Measurements from ENCODE around the gene CCDC170. TPM values are rescaled to one million over a fixed set of nuclear protein-coding genes. Genes with fewer than 3 reads are reported as not detected.
"Not testable (repeated sequence)": the region's sequence is repeated elsewhere in the genome, so short reads cannot be mapped to it uniquely, and the experiment has no call there.

The CCDC170 gene
- total RNA-seq, 1 experiment from 2014 or later, result not detected

GRCh38 chr6:151544884-151545283, 51.1 kb downstream of the CCDC170 start:
- not testable (repeated sequence) for DNase-seq (ENCODE audit: low read depth)

- no peak for DNase-seq (ENCODE audit: low read depth)
These were observed 53.3 kb downstream of the CCDC170 start for GRCh38 chr6:151546941-151547659.

- DNase-seq (ENCODE audit: low read depth), result no peak
These were observed 54.4 kb downstream of the CCDC170 start for GRCh38 chr6:151548201-151548600.

DNA sequence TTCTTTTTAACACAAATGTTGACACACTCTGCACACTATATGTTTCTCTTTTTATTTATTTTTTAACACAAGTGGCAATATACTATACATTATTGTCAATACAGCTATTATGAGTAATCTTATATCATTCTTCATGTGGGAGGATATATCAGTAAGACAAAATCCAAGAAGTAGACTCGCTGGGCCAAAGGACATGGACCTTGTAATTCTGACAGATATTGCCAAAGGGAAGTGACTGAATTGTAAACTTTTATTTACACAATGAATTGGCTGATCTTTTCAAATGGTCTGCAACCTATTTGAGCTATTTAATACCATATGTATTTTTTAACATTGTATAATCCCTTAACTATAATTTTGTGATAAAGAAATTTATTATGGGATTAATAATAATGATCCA, 56.0 kb downstream of the CCDC170 start:
- DNase-seq (ENCODE audit: low read depth), result no peak

DNA sequence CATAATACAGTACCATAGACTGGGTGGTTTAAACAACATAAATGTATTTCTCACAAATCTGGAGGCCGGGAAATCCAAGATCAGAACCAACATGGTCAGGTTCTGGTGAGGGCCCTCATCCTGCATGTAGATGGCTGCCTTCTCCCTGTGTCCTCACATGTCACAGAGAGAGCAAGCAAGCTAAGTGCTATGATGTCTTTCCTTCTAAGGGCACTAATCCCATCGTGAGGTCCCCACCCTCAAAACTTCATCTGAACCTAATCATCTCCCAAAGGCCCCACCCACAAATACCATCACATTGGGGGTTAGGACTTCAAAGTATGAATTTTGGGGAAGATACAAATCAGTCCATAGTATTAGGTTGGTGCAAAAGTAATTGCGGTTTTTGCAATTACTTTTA, 56.8 kb downstream of the CCDC170 start:
- no peak for DNase-seq (ENCODE audit: low read depth)

GRCh38 chr6:151551223-151551857, 57.5 kb downstream of the CCDC170 start:
- no peak for DNase-seq (ENCODE audit: low read depth)

DNA sequence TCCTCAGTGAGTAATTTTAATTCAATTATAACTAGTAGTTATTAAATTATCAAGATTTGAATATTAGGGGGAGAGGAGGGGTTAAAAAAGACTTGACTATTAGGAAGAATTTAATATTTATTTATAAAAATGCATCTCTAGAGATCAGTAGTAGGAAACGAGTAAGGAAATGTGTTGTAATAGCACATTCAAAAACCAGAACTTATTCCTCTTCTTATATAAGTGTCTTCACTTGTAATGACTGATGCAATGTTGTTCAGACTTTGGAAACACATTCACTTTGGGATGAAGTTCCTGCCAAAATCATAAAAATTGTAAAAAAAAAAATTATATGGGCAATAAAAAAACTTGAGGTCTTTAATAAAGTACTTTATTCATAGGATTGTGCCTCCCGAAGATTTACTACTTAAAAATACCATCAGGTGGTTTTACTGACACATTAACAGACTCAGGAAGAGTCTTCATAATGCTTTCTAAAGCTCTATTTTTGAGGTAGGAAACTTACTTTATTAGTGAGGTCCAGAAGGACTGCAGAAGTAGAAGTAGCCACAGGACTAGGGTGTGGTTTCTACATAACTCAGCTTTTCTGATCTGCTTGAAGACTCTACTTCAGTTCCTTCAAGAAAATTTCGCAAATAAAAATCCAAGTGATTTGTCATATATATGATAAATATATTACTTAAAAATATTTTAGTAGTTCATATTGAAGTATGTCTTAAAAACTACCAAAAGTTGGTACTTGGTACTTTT, 59.8 kb downstream of the CCDC170 start:
- no peak for DNase-seq (ENCODE audit: low read depth)

GRCh38 chr6:151561238-151561637, 67.4 kb downstream of the CCDC170 start:
- DNase-seq (ENCODE audit: low read depth), result no peak

DNA sequence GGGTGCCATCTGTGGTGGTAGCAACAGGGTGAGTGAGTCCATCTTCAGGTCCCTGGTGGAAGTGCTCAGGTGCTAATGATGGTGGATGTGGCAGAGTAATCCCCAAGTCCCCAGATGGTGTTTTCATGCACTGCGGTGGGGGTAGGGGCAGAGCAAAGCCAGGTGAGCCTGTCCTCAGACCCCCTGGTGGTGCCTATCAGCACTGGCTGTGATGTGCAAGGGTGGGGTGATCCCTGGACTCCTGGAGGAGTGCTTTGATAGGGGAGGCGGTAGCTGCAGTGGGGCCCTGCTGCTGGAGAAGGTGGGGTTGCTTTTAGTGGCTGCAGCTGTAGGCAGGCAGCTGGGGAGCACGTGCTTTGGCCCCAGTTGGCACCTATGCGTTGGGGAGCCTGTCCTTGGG, 70.8 kb downstream of the CCDC170 start:
- no peak for DNase-seq (ENCODE audit: low read depth)

DNA sequence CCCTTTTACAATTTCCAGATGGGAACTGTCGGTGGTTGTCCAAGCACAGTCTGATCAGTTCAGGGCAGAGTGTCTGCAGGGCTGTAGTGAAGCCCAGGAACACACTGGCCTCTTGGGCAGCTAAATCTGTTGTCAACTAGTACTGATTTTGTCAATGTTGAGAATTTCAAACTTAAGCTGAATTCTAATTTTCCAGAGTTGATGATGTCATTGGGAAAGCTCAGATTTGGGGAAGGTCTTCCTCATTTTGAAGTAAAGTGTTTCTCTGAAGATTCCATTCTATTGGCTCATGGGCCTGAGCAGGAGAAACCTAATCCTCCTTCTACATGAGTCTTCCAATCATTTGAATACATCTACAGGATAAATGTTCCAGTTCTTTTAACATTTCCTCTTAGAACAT, 72.1 kb downstream of the CCDC170 start:
- DNase-seq (ENCODE audit: low read depth), result no peak

- DNase-seq (ENCODE audit: low read depth), result no peak
These were observed 72.7 kb downstream of the CCDC170 start for GRCh38 chr6:151566557-151566956.

GRCh38 chr6:151576633-151577032, 82.8 kb downstream of the CCDC170 start:
- no peak for DNase-seq (ENCODE audit: low read depth)

DNA sequence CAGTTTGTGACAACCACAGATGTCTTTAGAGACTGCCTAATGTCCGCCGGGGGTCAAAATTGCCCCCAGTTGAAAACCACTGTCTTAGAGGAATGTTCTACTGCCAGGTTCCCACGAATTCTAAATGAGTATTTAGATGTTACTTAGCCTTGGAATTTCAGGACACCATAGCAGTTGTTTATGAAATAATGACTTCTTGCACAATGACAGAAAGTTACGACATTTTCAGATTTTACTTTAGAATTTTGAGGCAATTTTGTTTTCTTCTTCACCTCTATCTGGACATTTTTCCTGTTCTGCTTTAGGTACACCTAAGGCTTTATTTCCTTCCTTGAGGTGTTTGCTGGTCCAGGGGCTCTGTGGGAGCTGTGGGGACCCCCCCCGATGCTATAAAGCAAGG, 83.4 kb downstream of the CCDC170 start:
- DNase-seq (ENCODE audit: low read depth), result no peak

- no peak for DNase-seq (ENCODE audit: low read depth)
These were observed 91.9 kb downstream of the CCDC170 start for GRCh38 chr6:151585741-151586140.

DNA sequence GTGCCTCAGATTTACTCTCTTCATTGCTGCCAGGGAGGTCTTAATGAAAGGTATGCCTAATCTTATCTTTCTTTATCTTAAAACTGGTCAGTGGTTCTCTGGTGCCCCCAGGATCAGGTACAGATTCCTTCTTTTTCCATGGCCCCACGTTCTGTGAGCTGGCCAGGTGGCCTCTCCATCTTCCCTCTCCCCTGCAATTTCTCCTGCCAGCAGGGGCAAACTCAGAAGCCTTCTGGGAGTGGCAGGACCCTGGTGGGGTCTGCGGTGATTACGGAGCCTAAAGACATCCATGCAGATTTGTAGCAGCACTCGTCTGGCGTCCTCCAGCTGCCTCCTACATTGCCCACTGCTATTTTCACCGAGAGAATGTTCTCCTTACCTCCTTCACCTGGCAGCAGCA, 95.8 kb downstream of the CCDC170 start:
- DNase-seq (ENCODE audit: low read depth), result no peak

DNA sequence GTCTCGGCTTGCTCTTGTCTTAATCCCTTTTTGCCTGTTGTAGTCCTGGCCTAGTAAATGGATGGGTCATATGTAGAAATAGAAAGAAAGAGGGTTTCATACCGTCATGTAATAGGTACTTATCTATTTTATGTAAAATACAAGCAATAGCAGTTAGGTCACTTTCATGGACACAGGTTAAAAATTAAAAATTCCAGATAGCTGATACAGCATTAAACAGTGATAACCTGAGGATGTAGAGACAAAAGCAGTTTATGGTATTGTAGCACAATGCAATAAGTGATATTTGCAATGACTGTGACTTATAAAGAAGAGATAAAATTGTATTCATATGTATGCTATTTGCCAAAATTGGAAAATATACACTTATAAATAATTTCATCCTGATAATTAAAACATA, 96.9 kb downstream of the CCDC170 start:
- DNase-seq (ENCODE audit: low read depth), result no peak

- no peak for DNase-seq (ENCODE audit: low read depth)
These were observed 98.8 kb downstream of the CCDC170 start for GRCh38 chr6:151592449-151593159.

GRCh38 chr6:151609146-151609902, 115.5 kb downstream of the CCDC170 start:
- DNase-seq (ENCODE audit: low read depth), result no peak

GRCh38 chr6:151610326-151610725, 116.5 kb downstream of the CCDC170 start:
- DNase-seq (ENCODE audit: low read depth), result no peak

DNA sequence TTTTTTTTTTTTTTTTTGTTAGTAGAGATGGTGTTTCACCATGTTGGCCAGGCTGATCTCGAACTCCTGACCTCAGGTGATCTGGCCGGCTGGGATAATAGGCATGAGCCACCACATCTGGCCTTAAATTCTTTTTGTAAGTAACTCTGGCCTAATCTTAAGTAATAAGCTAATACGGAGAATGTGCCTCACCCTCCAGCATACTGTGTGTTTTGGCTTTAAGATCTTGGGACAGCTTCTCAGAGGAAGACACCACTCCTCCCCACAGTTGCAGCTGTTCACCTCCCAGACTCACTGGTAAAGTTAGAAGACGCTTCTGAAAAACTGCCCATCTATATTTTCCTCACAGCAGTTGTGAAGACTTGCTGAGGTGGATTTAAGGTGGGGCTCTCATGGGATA, 120.8 kb downstream of the CCDC170 start:
- DNase-seq (ENCODE audit: low read depth), result no peak

GRCh38 chr6:151616091-151616513, 122.3 kb downstream of the CCDC170 start:
- no peak for DNase-seq (ENCODE audit: low read depth)
